Spleen (tissue), 7 donors: ENCODE measurements around the gene GMFB.

Experiments used
- POLR2A ChIP-seq, 3 donors: fragments of 450-650 bp; IDR thresholded peaks; one replicate each; pipeline ENCODE4 v1.5.1; 2017; ENCODE audit warnings: antibody characterized with exemption in 3 of 3, mild to moderate bottlenecking in 1 of 3
- TF ChIP-seq, protein P1 (sequence below), 11 experiments: fragments of 200-600 bp in 7 of 11; fragments of 450-650 bp in 4 of 11; sonication (generic) in 4 of 11; IDR thresholded peaks in 8 of 11; conservative IDR thresholded peaks in 3 of 11; 1 replicate in 7 of 11; 2 replicates in 4 of 11; pipeline versions ENCODE4 v1.4.0 to v1.8.0; 2016 to 2021; ENCODE audit warnings: antibody characterized with exemption in 11 of 11, inconsistent platforms in 4 of 11, mild to moderate bottlenecking in 1 of 11
- donor health status: DM: no; HTN: no; CAD: no; lungs with moderate emphysema.
- donor health status: DM: no; HTN: no; CAD: no.
- donor health status: DM: no; HTN: no; CAD: no.

DNA sequence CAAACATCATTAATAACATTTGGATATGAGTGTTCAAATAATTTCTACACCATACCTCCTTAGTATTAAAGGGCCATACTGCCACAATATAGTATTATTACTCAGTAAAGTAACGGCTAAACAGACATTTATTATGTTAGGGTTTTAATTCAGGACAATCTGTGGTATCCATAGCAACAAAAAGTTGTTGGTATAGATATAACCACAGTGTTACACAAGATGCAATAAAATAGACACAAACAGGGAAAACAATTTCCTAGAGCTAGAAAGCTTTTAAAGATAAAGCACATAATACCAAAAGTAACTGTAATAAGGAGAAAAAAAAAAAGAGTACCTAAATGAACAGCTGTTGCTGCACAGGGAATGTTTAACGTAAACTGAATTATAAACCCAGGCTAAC, 63.7 kb downstream of the GMFB start:
- TF ChIP-seq, protein P1, sequence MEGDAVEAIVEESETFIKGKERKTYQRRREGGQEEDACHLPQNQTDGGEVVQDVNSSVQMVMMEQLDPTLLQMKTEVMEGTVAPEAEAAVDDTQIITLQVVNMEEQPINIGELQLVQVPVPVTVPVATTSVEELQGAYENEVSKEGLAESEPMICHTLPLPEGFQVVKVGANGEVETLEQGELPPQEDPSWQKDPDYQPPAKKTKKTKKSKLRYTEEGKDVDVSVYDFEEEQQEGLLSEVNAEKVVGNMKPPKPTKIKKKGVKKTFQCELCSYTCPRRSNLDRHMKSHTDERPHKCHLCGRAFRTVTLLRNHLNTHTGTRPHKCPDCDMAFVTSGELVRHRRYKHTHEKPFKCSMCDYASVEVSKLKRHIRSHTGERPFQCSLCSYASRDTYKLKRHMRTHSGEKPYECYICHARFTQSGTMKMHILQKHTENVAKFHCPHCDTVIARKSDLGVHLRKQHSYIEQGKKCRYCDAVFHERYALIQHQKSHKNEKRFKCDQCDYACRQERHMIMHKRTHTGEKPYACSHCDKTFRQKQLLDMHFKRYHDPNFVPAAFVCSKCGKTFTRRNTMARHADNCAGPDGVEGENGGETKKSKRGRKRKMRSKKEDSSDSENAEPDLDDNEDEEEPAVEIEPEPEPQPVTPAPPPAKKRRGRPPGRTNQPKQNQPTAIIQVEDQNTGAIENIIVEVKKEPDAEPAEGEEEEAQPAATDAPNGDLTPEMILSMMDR (IDR thresholded peaks at IDR 0.05 in 8 of 11, conservative IDR thresholded peaks at IDR 0.05 in 3 of 11), result no peak
- TF ChIP-seq POLR2A (IDR thresholded peaks at IDR 0.05), result no peak
